Naive B cell (primary cell): ENCODE measurements around the gene SNRPD2. TPM values are rescaled to one million over a fixed set of nuclear protein-coding genes. Genes with fewer than 3 reads are reported as not detected.

Source experiments
- ATAC-seq, 2 donors: fragments of 150-1000 bp; cut with Tn5 transposase; 2 replicates each; pipeline ENCODE4 v1.10.0; 2021; ENCODE audit warnings: low read depth in 2 of 2, mild to moderate bottlenecking in 2 of 2, moderate library complexity in 2 of 2
- DNase-seq: peaks from one replicate; pipeline ENCODE4 v3.0.0; 2022
- H3K27ac Mint-ChIP-seq, 6 donors: one replicate each; pipeline ENCODE4 v1.8.0; 2020 to 2022; ENCODE audit warnings: mild to moderate bottlenecking in 6 of 6, mixed read lengths in 6 of 6, moderate library complexity in 5 of 6, inconsistent platforms in 2 of 6
- H3K27me3 Mint-ChIP-seq, 3 donors: one replicate each; pipeline ENCODE4 v1.8.0; 2021 to 2022; ENCODE audit warnings: mixed read lengths in 3 of 3, mild to moderate bottlenecking in 1 of 3
- H3K36me3 Mint-ChIP-seq, 2 donors: one replicate each; pipeline ENCODE4 v1.8.0; 2020 to 2022; ENCODE audit warnings: mixed read lengths in 2 of 2, inconsistent platforms in 1 of 2, mild to moderate bottlenecking in 1 of 2
- H3K4me1 Mint-ChIP-seq, 3 donors: one replicate each; pipeline ENCODE4 v1.8.0; 2020 to 2022; ENCODE audit warnings: mixed read lengths in 3 of 3, inconsistent platforms in 1 of 3, mild to moderate bottlenecking in 1 of 3, moderate library complexity in 1 of 3
- H3K4me3 Mint-ChIP-seq, 8 donors: one replicate each; pipeline ENCODE4 v1.8.0; 2020 to 2022; ENCODE audit warnings: mild to moderate bottlenecking in 8 of 8, mixed read lengths in 8 of 8, moderate library complexity in 8 of 8, inconsistent platforms in 2 of 8
- H3K9me3 Mint-ChIP-seq, 7 donors: one replicate each; pipeline ENCODE4 v1.8.0; 2020 to 2022; ENCODE audit warnings: mixed read lengths in 7 of 7, mild to moderate bottlenecking in 5 of 7, inconsistent platforms in 2 of 7, moderate library complexity in 1 of 7
- polyA plus RNA-seq, 6 donors: library from polyadenylated mRNA; unstranded; fragments of 300-500 nt; fragmentation: Illumina TruSeq; gene quantifications; one replicate each; pipeline ENCODE4 v1.2.3, GENCODE V29; 2021; ENCODE audit warnings: low read depth in 6 of 6

The SNRPD2 gene
- polyA plus RNA-seq, 6 donors from 2014 or later: 808 to 1,139 (median 906) TPM

DNA sequence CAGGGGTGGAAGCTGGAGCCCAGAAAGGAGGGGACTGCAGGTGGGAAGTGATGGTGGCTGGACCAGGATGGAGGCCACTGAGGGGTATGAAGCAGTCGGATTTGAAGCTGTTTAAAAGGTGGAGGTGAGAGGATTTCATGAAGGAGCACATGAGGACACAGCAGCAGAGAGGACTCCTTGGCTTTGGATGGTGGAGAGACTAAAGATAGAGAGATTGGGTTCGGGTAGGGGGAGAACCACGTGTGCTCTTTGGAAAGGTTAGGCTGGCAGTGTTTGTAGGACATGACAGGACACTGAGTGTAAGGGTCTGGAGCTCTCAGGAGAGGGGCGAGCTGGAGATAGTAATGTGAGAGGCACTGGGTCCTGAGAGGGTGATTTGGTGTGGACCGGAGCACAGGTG lies 8.8 kb downstream of the SNRPD2 start:
- no peak for DNase-seq
- Mint-ChIP-seq H3K4me3 (peak overlapping the region in 3 of 8 donors; percentile 22 to 47 (median 37)), H3K36me3 (no peaks in the 10 kb centered on the region), H3K27me3 (peaks cover 4 to 13% (median 7%) of the 10 kb centered on the region in 3 donors), H3K27ac (peak overlapping the region in 1 of 6 donors; percentile 54), H3K4me1 (peaks cover 5 to 14% (median 13%) of the 10 kb centered on the region in 3 donors), H3K9me3 (no peaks in the 10 kb centered on the region)
- no peak for ATAC-seq

DNA sequence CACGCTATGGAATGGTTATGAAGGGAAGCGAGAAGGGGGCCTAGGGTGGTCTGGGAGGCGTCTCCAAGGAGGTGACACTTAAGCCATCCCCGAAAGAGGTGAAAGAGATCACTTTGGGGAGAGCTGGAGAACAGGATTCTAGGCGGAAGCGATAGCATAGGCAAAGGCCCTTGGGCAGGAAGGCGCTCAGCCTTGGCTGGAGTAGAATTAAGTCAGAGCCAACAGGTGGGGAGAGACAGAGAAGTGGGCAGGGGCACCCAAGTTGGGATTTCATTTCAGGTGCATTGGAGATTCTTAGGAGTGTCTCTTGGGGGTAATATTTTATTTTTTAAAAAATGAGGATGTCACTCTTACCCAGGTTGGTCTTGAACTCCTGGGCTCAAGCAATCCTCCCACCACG lies 9.6 kb downstream of the SNRPD2 start:
- Mint-ChIP-seq H3K27ac (peak overlapping the region in 2 of 6 donors; percentile 56 to 89), H3K36me3 (no peaks in the 10 kb centered on the region), H3K27me3 (peaks cover 9 to 21% (median 15%) of the 10 kb centered on the region in 3 donors), H3K4me3 (peak overlapping the region; percentile 50 to 83 (median 70)), H3K9me3 (peaks cover 0 to 2% (median 0%) of the 10 kb centered on the region in 7 donors), H3K4me1 (peaks cover 11 to 22% (median 20%) of the 10 kb centered on the region in 3 donors)
- ATAC-seq: no peak
- DNase-seq: no peak

DNA sequence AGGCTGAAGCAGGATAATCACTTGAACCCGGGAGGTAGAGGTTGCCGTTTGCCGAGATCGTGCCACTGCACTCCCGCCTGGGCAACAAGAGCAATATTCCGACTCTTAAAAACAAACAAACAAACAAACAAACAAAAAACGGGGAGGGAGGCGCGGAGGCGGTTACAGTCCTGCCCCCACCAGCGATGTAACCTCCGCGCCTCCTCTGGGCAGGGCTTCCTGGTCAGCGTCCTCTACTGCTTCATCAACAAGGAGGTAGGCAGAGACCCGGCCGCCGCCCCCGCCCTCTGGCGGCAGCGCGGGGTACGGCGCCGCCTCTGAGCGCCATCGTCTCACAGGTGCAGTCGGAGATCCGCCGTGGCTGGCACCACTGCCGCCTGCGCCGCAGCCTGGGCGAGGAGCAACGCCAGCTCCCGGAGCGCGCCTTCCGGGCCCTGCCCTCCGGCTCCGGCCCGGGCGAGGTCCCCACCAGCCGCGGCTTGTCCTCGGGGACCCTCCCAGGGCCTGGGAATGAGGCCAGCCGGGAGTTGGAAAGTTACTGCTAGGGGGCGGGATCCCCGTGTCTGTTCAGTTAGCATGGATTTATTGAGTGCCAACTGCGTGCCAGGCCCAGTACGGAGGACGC lies 10.2 kb downstream of the SNRPD2 start:
- peak overlapping the region; percentile 61 to 90 (median 76) for H3K4me3 Mint-ChIP-seq
- no peaks in the 10 kb centered on the region for H3K36me3 Mint-ChIP-seq
- DNase-seq (peak; percentile 86), ATAC-seq (peak; percentile 89 to 92)
- peaks cover 0 to 2% (median 0%) of the 10 kb centered on the region in 7 donors for H3K9me3 Mint-ChIP-seq
- peaks cover 10 to 27% (median 22%) of the 10 kb centered on the region in 3 donors for H3K27me3 Mint-ChIP-seq
- peak overlapping the region in 4 of 6 donors; percentile 39 to 73 (median 62) for H3K27ac Mint-ChIP-seq
- peaks cover 17 to 27% (median 25%) of the 10 kb centered on the region in 3 donors for H3K4me1 Mint-ChIP-seq

DNA sequence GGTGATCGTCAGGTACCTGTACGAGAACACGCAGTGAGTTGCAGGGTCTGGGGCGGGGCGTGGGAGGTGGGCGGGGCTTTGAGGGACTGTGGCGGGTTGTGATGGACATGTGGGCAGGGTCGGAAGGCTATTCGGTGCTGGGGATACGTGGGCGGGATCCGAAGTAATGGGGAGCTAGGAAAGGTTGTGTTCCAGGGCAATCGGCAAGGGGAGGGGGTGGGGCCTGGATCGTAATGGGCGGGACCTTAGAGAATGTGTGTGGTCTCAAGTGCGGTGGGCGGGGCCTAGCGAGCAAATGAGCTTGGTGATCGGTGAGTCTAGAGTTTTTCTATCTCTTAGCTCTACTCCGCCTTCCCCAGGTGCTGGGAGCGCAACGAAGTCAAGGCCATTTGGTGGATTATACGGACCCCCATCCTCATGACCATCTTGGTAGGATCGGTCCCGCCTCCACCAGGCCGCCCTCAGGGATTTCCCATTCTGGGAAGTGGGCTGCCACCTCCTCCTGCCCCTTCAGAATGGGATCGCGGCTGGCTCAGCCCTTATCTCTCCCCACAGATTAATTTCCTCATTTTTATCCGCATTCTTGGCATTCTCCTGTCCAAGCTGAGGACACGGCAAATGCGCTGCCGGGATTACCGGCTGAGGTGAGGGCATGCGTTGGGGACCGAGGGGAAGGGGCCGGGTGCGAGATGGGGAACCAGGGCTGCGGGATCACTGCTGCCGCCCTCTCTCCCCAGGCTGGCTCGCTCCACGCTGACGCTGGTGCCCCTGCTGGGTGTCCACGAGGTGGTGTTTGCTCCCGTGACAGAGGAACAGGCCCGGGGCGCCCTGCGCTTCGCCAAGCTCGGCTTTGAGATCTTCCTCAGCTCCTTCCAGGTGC lies 14.2 kb downstream of the SNRPD2 start:
- Mint-ChIP-seq H3K27ac (peak overlapping the region in 2 of 6 donors; percentile 47 to 81), H3K36me3 (no peaks in the 10 kb centered on the region)
- peak; percentile 46 for DNase-seq

DNA sequence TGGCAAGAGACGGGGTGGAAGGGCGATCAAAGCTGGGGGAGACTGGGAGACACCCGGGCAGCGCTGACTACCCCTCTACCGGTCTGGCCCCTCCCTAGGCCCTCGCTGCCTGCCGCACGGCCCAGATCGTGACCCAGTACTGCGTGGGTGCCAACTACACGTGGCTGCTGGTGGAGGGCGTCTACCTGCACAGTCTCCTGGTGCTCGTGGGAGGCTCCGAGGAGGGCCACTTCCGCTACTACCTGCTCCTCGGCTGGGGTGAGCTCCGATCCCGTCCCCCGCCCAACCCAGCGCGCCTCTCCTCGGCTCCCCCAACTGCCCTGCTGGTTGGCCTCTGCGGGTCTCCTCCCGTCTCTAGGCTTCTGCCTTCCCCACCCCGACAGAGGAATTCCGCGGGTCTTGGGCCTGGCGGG lies 14.9 kb downstream of the SNRPD2 start:
- Mint-ChIP-seq H3K36me3 (no peaks in the 10 kb centered on the region), H3K4me1 (peaks cover 19 to 31% (median 26%) of the 10 kb centered on the region in 3 donors), H3K27me3 (peaks cover 17 to 47% (median 45%) of the 10 kb centered on the region in 3 donors), H3K4me3 (peak overlapping the region; percentile 52 to 90 (median 74)), H3K9me3 (peaks cover 0 to 5% (median 0%) of the 10 kb centered on the region in 7 donors), H3K27ac (no peak overlapping the region)
- ATAC-seq (peak in 1 of 2 donors; percentile 11), DNase-seq (peak; percentile 15)

More for the DNA sequence above, 14.2 kb downstream of the SNRPD2 start:
- Mint-ChIP-seq H3K27me3 (peaks cover 17 to 47% (median 42%) of the 10 kb centered on the region in 3 donors), H3K4me1 (peaks cover 22 to 34% (median 31%) of the 10 kb centered on the region in 3 donors), H3K4me3 (peak overlapping the region; percentile 75 to 91 (median 87)), H3K9me3 (peaks cover 0 to 5% (median 0%) of the 10 kb centered on the region in 7 donors)
- peak; percentile 38 to 54 for ATAC-seq

DNA sequence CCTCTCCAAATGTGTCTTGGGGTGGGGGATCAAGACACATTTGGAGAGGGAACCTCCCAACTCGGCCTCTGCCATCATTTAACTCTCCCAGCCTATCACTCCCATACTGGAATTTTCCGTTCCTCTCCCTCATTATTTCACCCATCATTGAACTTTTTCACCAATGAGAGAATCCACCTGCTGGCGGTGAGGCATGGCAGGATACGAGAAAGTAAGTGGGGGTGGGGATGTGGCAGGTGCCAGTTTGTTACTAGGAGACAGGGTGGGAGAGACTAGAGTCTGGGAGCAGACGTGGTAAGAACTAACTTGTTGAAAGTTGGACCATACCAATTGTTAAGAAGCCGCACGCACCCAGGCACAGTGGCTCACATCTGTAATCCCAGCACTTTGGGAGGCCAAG lies 16.8 kb downstream of the SNRPD2 start:
- H3K9me3 Mint-ChIP-seq: peaks cover 0 to 5% (median 0%) of the 10 kb centered on the region in 7 donors
- peaks cover 21 to 37% (median 34%) of the 10 kb centered on the region in 3 donors for H3K4me1 Mint-ChIP-seq
- ATAC-seq: no peak
- H3K27me3 Mint-ChIP-seq: peaks cover 30 to 64% (median 63%) of the 10 kb centered on the region in 3 donors
- no peak overlapping the region for H3K27ac Mint-ChIP-seq
- peak overlapping the region in 2 of 8 donors; percentile 15 to 35 for H3K4me3 Mint-ChIP-seq
- no peak for DNase-seq
- H3K36me3 Mint-ChIP-seq: peaks cover 0 to 8% of the 10 kb centered on the region in 2 donors

DNA sequence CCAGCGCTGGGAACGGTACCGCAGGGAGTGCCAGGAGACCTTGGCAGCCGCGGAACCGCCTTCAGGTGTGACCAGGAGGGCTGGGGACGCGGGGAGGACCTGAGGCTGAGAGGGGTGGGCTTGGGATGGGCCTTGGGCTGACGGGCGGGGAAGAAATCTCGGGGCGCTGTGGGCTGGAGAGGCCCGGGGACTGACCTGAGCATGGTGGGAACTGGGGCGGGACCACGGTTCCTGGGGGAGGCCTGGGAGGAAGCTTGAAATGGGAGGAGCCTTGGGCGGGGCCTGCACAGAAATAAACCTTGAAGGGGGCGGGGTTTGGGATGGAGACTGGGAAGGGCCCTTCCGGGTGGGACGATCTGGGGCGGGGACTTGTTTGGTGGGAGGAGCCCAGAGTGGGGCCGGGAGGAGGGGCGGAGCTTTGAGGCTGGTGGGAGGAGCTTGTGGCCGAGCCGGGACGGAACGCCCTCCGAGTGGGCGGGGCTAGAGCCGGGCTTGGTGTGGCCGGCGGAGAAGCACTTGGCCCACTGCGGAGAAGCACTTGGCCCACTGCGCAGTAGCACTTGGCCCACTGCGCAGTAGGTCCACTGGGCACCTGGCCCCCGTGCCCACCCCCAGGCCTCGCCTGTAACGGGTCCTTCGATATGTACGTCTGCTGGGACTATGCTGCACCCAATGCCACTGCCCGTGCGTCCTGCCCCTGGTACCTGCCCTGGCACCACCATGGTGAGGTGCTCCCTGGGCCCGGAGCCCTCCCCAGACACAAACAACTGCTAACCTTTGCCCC lies 20.9 kb downstream of the SNRPD2 start:
- Mint-ChIP-seq H3K9me3 (peaks cover 0 to 9% (median 0%) of the 10 kb centered on the region in 7 donors), H3K4me1 (peaks cover 23 to 38% (median 37%) of the 10 kb centered on the region in 3 donors), H3K36me3 (peaks cover 0 to 8% of the 10 kb centered on the region in 2 donors), H3K27ac (peak overlapping the region in 2 of 6 donors; percentile 47 to 92), H3K4me3 (peak overlapping the region in 7 of 8 donors; percentile 25 to 68 (median 54)), H3K27me3 (peaks cover 39 to 59% (median 58%) of the 10 kb centered on the region in 3 donors)
- no peak for DNase-seq
- peak; percentile 25 to 39 for ATAC-seq

DNA sequence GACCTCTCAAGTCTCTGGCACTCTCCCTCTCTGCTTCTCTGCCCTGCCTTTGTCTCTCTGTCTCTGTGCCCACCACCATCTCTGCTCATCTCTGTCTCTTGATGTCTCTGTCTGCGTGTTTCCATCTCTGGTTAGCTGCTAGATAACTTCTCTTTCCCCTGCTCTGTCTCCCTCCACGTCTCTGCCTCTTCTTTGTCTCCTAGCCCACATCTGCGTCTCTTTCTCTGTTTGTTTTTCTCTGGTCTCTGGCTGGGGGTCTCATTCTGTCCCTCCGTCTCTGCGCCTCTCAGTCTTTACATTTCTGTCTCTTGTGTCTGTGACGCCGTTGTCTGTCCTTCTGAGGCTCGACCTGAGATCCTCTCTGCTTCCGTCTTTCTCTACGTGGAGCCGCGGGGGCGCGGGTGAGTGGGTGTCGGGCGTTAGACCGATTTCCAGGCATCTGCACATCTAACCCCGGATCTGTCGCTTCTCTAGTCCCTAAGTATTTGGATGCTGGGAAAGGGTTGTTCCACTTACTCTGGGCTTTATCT lies 23.3 kb downstream of the SNRPD2 start:
- H3K4me1 Mint-ChIP-seq: peaks cover 27 to 38% (median 37%) of the 10 kb centered on the region in 3 donors
- H3K27ac Mint-ChIP-seq: peak overlapping the region in 4 of 6 donors; percentile 20 to 74 (median 44)
- peak overlapping the region; percentile 76 to 90 (median 85) for H3K4me3 Mint-ChIP-seq
- peaks cover 0 to 13% of the 10 kb centered on the region in 2 donors for H3K36me3 Mint-ChIP-seq
- DNase-seq: peak; percentile 31
- H3K9me3 Mint-ChIP-seq: peaks cover 0 to 9% (median 0%) of the 10 kb centered on the region in 7 donors
- ATAC-seq: peak; percentile 37 to 42
- H3K27me3 Mint-ChIP-seq: peaks cover 46 to 62% (median 61%) of the 10 kb centered on the region in 3 donors

DNA sequence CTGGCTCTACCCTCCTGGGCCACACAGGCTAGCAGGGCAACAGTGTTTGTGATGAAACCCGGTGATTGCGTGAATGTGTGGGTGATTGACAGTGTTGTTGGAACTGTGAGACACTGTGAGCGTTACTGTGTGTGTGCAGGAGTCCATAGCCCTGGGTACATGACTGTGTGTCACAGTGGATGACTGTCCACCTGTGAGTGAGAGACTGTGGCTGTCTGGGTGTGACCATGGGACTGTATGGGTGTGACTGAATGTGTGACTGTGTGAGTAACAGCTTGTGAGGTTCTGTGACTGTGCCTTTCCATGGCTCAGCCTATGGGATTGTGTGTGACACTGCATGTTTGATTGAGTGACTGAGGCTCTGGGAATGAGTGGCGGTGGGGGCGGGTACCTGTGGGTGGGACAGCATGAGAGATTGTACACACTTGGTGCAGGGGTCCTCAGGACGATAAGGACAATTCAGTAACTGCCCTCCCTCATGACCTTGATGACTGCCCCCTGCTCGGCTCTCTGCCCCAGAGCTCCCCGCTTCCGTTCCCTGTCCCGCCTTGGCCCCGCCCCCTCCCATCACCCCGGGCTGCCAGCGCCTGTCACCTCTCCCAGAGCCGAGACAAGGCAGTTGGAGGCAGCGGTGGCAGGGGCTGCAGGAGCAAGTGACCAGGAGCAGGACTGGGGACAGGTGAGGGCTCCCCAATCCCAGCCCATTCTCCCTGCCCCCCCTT lies 24.0 kb downstream of the SNRPD2 start, which contains the start of gene GIPR:
Gene GIPR (plus strand): TSS at position 602 of the 722 bp plus-strand sequence. CDS start 1,300 bp downstream, outside the sequence.
- H3K9me3 Mint-ChIP-seq: peaks cover 0 to 9% (median 0%) of the 10 kb centered on the region in 7 donors
- peaks cover 46 to 61% (median 60%) of the 10 kb centered on the region in 3 donors for H3K27me3 Mint-ChIP-seq
- peak within 1 kb of the TSS; percentile 76 to 90 (median 85) for H3K4me3 Mint-ChIP-seq
- ATAC-seq: no peak
- H3K36me3 Mint-ChIP-seq: peaks cover 0 to 13% of the 10 kb centered on the region in 2 donors
- H3K27ac Mint-ChIP-seq: peak within 1 kb of the TSS in 4 of 6 donors; percentile 20 to 74 (median 44)
- DNase-seq: no peak
- H3K4me1 Mint-ChIP-seq: peaks cover 27 to 38% (median 37%) of the 10 kb centered on the region in 3 donors

DNA sequence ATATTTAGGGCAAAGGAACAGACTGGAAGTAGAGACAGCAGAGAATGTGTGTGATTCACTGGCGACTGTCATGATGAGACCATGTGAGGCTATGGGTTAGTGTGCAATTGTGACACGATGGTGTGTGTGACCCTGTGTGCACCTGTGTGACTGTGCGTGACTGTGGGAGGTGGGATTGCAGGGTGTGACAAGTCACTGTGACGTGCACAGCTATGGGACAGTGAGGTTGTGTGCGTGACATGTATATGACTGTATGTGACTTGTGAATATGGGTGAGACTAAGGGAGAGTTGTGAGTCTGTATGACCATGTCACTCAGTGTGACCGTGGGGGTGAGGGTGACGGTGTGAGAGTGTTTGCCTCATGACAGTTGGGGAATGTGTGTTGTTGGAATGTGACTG lies 27.2 kb downstream of the SNRPD2 start:
- peak overlapping the region in 1 of 8 donors; percentile 27 for H3K4me3 Mint-ChIP-seq
- H3K36me3 Mint-ChIP-seq: peaks cover 0 to 5% of the 10 kb centered on the region in 2 donors
- ATAC-seq (no peak), DNase-seq (no peak)
- H3K27me3 Mint-ChIP-seq: peaks cover 38 to 59% (median 56%) of the 10 kb centered on the region in 3 donors
- peaks cover 0 to 6% (median 0%) of the 10 kb centered on the region in 7 donors for H3K9me3 Mint-ChIP-seq
- peaks cover 22 to 25% (median 22%) of the 10 kb centered on the region in 3 donors for H3K4me1 Mint-ChIP-seq
- H3K27ac Mint-ChIP-seq: no peak overlapping the region

DNA sequence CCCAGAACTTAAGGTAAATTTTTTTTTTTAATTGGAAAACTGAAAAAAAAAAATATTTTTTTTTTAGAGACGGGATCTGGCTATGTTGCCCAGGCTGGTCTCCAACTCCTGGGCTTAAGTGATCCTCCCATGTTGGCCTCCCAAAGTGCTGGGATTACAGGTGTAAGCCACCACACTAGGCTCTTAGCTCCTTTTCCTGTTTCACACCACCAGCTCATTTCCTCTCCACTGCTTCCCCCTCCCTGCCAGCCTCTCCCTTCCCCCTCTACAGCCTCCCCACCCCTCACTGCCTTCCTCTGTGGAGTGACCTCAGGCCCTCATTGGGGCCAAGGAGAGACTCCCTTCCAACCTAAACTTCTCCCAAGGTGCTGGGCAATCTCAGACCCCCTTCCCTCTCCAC lies 28.0 kb downstream of the SNRPD2 start:
- H3K27ac Mint-ChIP-seq: no peak overlapping the region

More for the DNA sequence above, 28.0 kb downstream of the SNRPD2 start:
- Mint-ChIP-seq H3K4me1 (peaks cover 14 to 17% (median 16%) of the 10 kb centered on the region in 3 donors), H3K9me3 (peaks cover 0 to 6% (median 0%) of the 10 kb centered on the region in 7 donors), H3K36me3 (peaks cover 0 to 5% of the 10 kb centered on the region in 2 donors), H3K4me3 (no peak overlapping the region), H3K27me3 (peaks cover 32 to 59% (median 56%) of the 10 kb centered on the region in 3 donors)
- DNase-seq: no peak
- no peak for ATAC-seq
